Activated T-cell treated with anti-CD3 and anti-CD28 coated beads for 48 hours (primary cell): ENCODE measurements around the gene HIGD1A.
A peak's percentile ranks its signal among the peaks of the same experiment; 100 is the strongest.

Experiments used
- DNase-seq: peaks from one replicate; pipeline ENCODE4 v3.0.0-alpha.2; 2020; ENCODE audit warnings: low read depth

HIGD1A gene

DNA sequence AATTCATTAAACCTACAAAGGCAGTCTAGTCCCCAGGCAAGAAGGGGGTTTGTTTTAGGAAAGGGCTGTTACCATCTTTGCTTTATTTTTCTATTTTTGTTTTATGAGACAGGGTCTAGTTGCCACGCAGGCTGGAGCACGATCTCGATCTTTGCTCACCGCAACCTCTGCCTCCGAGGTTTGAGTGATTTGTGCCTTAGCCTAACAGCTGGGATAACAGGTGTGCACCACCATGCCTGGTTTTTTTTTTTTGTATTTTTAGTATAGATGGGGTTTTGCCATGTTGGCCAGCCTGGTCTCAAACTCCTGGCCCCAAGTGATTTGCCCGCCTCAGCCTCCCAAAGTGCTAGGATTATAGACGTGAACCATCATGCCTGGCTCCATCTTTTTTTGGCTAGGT lies 4.9 kb downstream of the HIGD1A start:
- DNase-seq: no peak

GRCh38 chr3:42796332-42796885 lies 7.9 kb downstream of the HIGD1A start:
- no peak for DNase-seq

DNA sequence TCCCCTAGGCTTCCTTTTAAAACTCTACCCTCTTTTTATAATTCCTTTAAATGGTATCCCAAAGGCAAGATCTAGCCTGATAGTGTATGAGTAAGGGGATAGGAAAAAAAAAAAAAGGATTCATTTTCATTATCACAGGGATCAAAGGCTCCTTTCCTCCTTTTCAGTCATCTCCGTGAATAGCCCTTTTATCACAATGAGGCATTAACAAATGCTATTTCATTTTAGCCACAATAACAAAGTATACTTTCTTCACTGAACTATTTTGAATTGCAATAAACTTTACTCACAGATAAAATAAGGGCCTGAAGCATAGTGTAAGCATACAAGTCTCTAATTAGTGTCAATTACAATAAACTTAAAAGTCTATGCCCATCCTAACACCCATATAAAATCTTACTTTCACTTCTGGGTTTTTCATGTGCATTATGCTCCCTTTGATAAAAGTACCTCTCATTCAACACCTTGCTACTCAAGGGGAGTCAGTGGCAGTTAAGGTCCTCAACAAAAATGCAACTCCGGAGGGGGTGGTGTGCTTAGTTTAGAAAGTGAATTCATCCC lies 8.6 kb downstream of the HIGD1A start:
- DNase-seq: no peak

GRCh38 chr3:42790714-42791229 lies 13.5 kb downstream of the HIGD1A start:
- DNase-seq: no peak

- DNase-seq: no peak
These were observed 17.7 kb downstream of the HIGD1A start for GRCh38 chr3:42786631-42787030.

DNA sequence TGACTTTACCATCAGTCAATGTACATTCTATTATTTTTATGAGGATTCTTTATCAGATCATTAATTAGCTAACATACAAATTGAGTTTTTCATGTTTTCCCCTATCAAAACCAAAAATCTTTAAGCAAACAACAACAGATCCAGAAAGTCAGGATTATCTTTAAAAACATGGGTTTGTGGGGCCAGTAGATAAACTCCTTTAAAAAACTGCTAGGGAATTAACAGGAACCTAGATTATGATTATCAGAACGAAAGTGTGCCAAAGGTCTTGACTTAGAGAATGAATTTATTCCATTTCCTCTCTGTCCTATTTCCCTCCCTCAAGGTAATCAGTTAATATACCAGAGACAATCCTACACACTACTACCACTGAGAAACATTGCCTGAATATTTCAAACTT lies 18.1 kb downstream of the HIGD1A start:
- no peak for DNase-seq

DNA sequence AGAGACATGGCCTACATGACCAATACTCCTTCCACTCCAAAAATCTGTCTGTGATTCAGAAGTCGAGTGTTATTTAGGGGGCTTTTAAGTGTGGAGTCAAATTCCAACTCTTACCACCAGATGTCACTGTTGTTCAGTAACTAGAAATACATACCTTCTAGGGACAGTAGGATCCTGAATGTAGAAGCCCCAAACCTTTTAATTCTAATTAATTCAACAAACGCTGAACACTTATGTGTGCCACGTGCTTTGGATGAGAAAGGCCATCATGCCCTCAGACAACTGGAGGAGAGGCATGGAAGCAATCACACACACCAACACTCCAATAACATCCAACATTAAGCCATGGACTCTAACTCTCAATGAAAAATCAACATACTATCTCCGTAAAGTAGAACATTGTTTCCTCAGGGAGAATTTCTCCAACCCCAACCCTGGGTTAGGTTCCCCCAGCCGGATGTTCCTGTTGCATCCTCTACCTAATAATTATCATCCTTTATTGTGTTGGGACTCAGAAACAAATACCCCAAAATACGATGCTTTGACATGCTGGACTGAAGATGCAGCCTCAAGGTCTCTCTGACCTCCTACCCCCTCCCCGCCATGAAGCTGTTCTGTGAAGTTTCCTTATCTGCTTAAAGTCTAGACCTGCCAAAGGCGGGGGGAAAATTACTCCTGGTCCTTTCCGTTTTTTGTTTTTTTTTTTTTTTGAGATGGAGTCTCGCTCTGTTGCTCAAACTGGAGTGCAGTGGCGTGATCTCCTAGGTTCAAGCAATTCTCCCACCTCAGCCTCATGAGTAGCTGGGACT lies 23.2 kb downstream of the HIGD1A start:
- DNase-seq: no peak

GRCh38 chr3:42780398-42780797 lies 23.9 kb downstream of the HIGD1A start:
- no peak for DNase-seq

DNA sequence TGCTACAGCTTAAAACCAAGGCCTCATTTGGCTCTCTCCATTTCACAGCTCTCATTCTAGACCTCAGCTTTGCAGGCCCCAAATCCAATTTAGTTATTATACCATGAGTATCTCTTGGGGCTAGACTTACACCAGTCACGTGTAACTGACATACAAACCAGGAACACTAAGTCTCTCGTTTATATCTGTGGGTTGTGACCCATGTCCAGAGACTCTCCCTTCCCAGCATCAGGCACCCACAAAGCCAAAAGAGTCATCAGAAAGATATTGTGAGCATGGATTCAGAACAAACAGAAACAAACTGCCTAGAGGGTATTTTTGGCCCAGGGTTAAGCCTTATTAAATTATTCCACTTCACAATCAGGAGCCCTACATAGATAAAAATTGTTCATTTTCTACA lies 25.6 kb downstream of the HIGD1A start:
- no peak for DNase-seq

DNA sequence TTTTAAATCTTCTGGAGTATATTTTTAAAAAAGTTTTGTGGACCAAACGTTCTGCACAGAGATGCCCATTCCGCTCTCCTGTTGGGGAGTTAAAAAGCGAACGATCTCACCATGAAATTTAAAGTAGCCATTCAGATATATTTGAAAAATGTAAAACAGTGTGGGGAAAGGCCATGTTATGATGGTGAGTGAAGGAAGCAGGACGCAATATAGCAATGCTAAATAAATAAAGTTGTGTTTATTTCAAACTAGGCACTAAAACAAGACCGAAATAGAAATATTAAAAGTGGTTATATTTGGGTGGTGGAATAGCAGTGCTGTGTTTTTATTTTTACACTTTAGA lies 30.9 kb downstream of the HIGD1A start:
- DNase-seq: no peak

- DNase-seq: peak; percentile 88
These were observed 31.5 kb downstream of the HIGD1A start, which contains the start of gene CCDC13 for GRCh38 chr3:42772670-42773408. CCDC13 (minus strand) TSS chr3:42773253; CDS start chr3:42758345, 14,908 bp downstream.

- DNase-seq: no peak
These were observed 33.0 kb downstream of the HIGD1A start for GRCh38 chr3:42771271-42771670.

DNA sequence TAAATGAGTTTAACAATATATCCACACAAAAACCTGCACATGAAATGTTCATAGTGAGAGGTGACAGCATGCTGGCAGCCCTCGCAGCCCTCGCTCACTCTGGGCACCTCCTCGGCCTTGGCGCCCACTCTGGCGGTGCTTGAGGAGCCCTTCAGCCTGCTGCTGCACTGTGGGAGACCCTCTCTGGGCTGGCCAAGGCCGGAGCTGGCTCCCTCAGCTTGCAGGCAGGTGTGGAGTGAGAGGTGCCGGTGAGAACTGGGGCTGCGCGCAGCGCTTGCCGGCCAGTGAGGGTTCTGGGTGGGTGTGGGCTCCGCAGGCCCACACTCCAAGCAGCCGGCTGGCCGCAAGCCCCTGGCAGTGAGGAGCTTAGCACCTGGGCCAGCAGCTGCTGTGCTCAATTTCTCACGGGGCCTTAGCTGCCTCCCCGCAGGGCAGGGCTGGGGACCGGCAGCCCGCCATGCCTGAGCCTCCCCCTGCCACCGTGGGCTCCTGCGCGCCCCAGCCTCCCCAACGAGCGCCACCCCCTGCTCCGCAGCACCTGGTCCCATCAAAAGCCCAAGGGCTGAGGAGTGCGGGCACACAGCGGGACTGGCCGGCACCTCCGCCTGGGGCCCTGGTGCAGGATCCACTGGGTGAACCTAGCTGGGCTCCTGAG lies 34.7 kb downstream of the HIGD1A start:
- no peak for DNase-seq

- no peak for DNase-seq
These were observed 39.6 kb downstream of the HIGD1A start for GRCh38 chr3:42764561-42765295.

- DNase-seq: no peak
These were observed 40.2 kb downstream of the HIGD1A start for GRCh38 chr3:42764115-42764514.

DNA sequence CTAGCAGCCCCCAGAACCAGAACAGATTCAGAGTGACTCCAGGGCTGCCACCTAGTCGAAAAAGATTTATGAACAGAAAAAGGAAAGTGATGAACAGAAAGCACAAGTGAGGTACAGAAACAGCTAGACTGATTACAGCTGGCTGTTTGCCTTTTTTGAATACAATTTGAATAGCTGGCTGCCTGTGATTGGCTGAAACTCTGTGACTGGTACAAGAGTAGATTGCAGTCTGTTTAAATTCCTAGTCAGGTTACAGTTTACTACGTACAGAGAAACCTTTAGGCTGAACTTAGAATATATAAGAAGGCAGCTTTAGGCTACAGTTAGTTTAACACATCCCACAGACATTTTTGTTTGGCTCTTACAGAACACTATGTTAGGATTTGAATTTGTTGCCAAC lies 41.3 kb downstream of the HIGD1A start:
- DNase-seq: no peak

DNA sequence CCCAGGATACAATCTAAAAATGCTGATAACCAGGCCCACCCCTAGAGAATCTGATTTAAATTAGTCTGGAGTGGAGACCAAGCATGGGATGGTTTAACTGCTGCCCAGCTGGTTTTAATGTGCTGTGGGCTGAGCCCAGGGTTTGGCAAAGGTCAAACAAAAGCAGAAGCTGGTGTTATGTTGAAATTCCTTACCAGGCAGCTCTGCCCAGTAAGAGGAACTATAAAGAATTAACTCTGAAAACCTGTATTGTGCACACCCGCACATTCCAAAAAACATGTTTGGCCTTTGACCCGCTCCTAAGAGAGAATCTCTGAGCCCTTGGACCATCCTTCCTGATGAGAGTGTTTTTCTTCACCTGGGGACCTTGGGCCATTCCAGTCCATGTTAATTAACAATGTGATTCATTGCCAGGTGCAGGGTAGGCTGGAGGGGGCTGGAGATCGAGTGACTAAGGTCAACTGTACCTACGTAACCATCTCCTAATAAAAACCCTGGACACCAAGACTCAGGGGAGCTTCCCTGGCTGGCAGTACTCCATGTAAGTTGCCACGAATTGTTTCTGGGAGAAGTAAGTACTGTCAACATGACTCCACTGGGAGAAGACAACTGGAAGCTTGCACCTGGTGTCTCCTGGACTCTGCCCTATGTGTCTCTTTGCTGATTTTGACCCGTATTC lies 42.1 kb downstream of the HIGD1A start:
- DNase-seq: no peak

- no peak for DNase-seq
These were observed 46.2 kb downstream of the HIGD1A start for GRCh38 chr3:42758126-42758525.

- DNase-seq: no peak
These were observed 47.5 kb downstream of the HIGD1A start for GRCh38 chr3:42756681-42757213.
